K562 (cell line): Measurements from ENCODE around the gene PRDM15. TPM values are rescaled to one million over a fixed set of nuclear protein-coding genes. Genes with fewer than 3 reads are reported as not detected.

Experiments
- ATAC-seq: fragments of 200-7000 bp; cut with Tn5 transposase; 3 replicates; pipeline ENCODE4 v1.9.1; 2020; ENCODE audit warnings: moderate library complexity
- BruUV-seq: library from RNA; stranded (reverse); fragments of 400-500 nt; replicated peaks from 2 replicates; lab custom pipeline; 2021; lab: Mats Ljungman, UMichigan
- CTCF ChIA-PET: fragments of 300-600 bp; formaldehyde crosslinking; extraction: SDS; loops from one replicate; lab custom pipeline; 2021; ENCODE audit warnings: low intra/inter-chr PET ratio; lab: Yijun Ruan, JAX
- POLR2A ChIA-PET: fragments of 300-600, 350-650 bp; sonication (Branson Sonifier 250); formaldehyde crosslinking; extraction: SDS; loops from one replicate; lab custom pipeline; 2021; ENCODE audit warnings: antibody characterized with exemption, inconsistent platforms; lab: Yijun Ruan, JAX
- DNase-seq, 4 experiments: peaks; one replicate each; pipeline versions ENCODE4 v3.0.0 to v3.0.0-alpha.2; 2011 to 2018; ENCODE audit warnings: low spot score in 3 of 4, mixed read lengths in 3 of 4; ENCODE audit errors: extremely low read depth in 1 of 4
- FAIRE-seq: peaks from 2 replicates; lab custom pipeline; 2011; peaks lifted over from hg19 to GRCh38; lab: Jason Lieb, UNC
- H2AFZ ChIP-seq: 2 replicates; pipeline ENCODE4 v1.6.0; 2011; ENCODE audit warnings: low read depth, low read length, control low read depth, inconsistent platforms
- H3K27ac ChIP-seq: fragments of 200-600 bp; 3 replicates; pipeline ENCODE4 v1.8.0; 2011; ENCODE audit warnings: low read depth, mild to moderate bottlenecking, control low read depth, inconsistent platforms, low read length, moderate library complexity, mixed read lengths; ENCODE audit errors: extremely low read depth
- H3K27me3 ChIP-seq, 2 experiments: fragments of 300-600 bp in 1 of 2; 2 replicates in 1 of 2; 3 replicates in 1 of 2; pipeline versions ENCODE4 v1.6.0 to v1.8.0; 2011; ENCODE audit warnings: inconsistent platforms in 2 of 2, low read length in 2 of 2, mild to moderate bottlenecking in 1 of 2, mixed read lengths in 1 of 2, moderate library complexity in 1 of 2; ENCODE audit not compliant: control insufficient read depth in 2 of 2, insufficient read depth in 2 of 2
- H3K36me3 ChIP-seq: fragments of 300-600 bp; 3 replicates; pipeline ENCODE4 v1.8.0; 2011; ENCODE audit warnings: mild to moderate bottlenecking, low read length, inconsistent platforms; ENCODE audit not compliant: control insufficient read depth, insufficient read depth
- H3K4me1 ChIP-seq, 2 experiments: fragments of 200-600 bp in 1 of 2; replicated peaks in 1 of 2; 2 replicates in 1 of 2; 3 replicates in 1 of 2; pipeline versions ENCODE4 v1.5.1 to v1.8.0; 2011; ENCODE audit warnings: inconsistent platforms in 2 of 2, low read length in 2 of 2, mild to moderate bottlenecking in 1 of 2, mixed read lengths in 1 of 2, moderate library complexity in 1 of 2; ENCODE audit not compliant: control insufficient read depth in 2 of 2, insufficient read depth in 2 of 2
- H3K4me2 ChIP-seq: 2 replicates; pipeline ENCODE4 v1.6.1; 2011; ENCODE audit warnings: low read length, control low read depth, inconsistent platforms, mixed read lengths; ENCODE audit not compliant: insufficient read depth
- H3K4me3 ChIP-seq: fragments of 200-600 bp; sonication (generic), shearing (Covaris generic); 2 replicates; pipeline ENCODE4 v1.5.1; 2016; ENCODE audit warnings: control low read depth, inconsistent platforms
- H3K79me2 ChIP-seq: fragments of 200-600 bp; 3 replicates; pipeline ENCODE4 v1.8.0; 2011; ENCODE audit warnings: low read length, inconsistent platforms; ENCODE audit not compliant: control insufficient read depth, insufficient read depth
- H3K9ac ChIP-seq, 2 experiments: 2 replicates each; pipeline versions ENCODE4 v1.6.0 to v1.6.1; 2011; ENCODE audit warnings: low read depth in 2 of 2, low read length in 2 of 2, control low read depth in 1 of 2, inconsistent platforms in 1 of 2, mild to moderate bottlenecking in 1 of 2, mixed read lengths in 1 of 2; ENCODE audit not compliant: insufficient read depth in 1 of 2
- H3K9me1 ChIP-seq: one replicate; pipeline ENCODE4 v1.6.0; 2011; ENCODE audit warnings: inconsistent platforms, mild to moderate bottlenecking, low read length, moderate library complexity; ENCODE audit not compliant: control insufficient read depth, insufficient read depth
- H3K9me3 ChIP-seq: replicated peaks from 2 replicates; pipeline ENCODE4 v1.5.1; 2011; ENCODE audit warnings: low read depth, low read length, inconsistent platforms; ENCODE audit not compliant: control insufficient read depth, insufficient read depth
- H4K20me1 ChIP-seq: replicated peaks from 2 replicates; pipeline ENCODE4 v1.6.1; 2011; ENCODE audit warnings: low read length, inconsistent platforms, mixed read lengths; ENCODE audit not compliant: control insufficient read depth, insufficient read depth
- CBFB ChIP-seq: sonication (generic); formaldehyde crosslinking; IDR thresholded peaks from 2 replicates; pipeline ENCODE4 v1.4.0; 2020; ENCODE audit warnings: mild to moderate bottlenecking, missing genetic modification reagents
- FUS ChIP-seq: fragments of 200-400 bp; formaldehyde crosslinking; optimal IDR thresholded peaks from 2 replicates; pipeline ENCODE3; 2017; ENCODE audit warnings: low read depth, low read length
- GATAD2A ChIP-seq: fragments of 450-650 bp; IDR thresholded peaks from 2 replicates; pipeline ENCODE4 v1.6.1; 2017
- MIER1 ChIP-seq: fragments of 450-650 bp; IDR thresholded peaks from 2 replicates; pipeline ENCODE4 v1.6.1; 2016; ENCODE audit warnings: antibody characterized with exemption, mild to moderate bottlenecking, low read depth
- NCOA4 ChIP-seq: fragments of 450-650 bp; IDR thresholded peaks from 2 replicates; pipeline ENCODE4 v1.6.1; 2018; ENCODE audit warnings: mild to moderate bottlenecking; ENCODE audit not compliant: partially characterized antibody
- ZC3H11A ChIP-seq: IDR thresholded peaks from 2 replicates; pipeline ENCODE4 v1.6.1; 2012; ENCODE audit warnings: low read depth, low read length, improper control_type of control experiment
- ZNF695 ChIP-seq: fragments of 450-650 bp; formaldehyde crosslinking; IDR thresholded peaks from 2 replicates; pipeline ENCODE4 v1.4.0; 2020; ENCODE audit warnings: mild to moderate bottlenecking, moderate library complexity
- WGBS: fragments of 100-300 bp; shearing (Covaris generic); methylation state at CpG from one replicate; pipeline ENCODE4 v1.1.6; 2016; ENCODE audit warnings: low coverage, mixed read lengths; ENCODE audit not compliant: insufficient coverage; ENCODE audit errors: missing lambda C conversion rate; 5-methylcytosine and 5-hydroxymethylcytosine counted together
- in situ Hi-C: fragments of 300-500 bp; cut with MboI; formaldehyde crosslinking; loops from 4 replicates; pipeline ENCODE4 v1.15.0; 2018; ENCODE audit warnings: inconsistent platforms, mixed read lengths
- intact Hi-C: fragments of 100-400 bp; cut with micrococcal nuclease; formaldehyde crosslinking; loops from 2 replicates; pipeline ENCODE4 v1.14.2; 2022
- polyA plus RNA-seq, 8 experiments: library from polyadenylated mRNA; depleted of rRNA in 4 of 8; stranded (reverse) in 5 of 8; unstranded in 3 of 8; fragments of >200 nt; fragmentation: Nextera tagmentation in 2 of 8; fragmentation: Illumina TruSeq in 1 of 8; extraction: Ambion mirVana in 2 of 8; extraction: Trizol in 1 of 8; gene quantifications; 2 replicates each; pipeline versions ENCODE4 v1.2.1 to v1.2.3, GENCODE V29; 2011 to 2014; ENCODE audit warnings: inconsistent platforms in 1 of 8, missing spikeins in 1 of 8
- total RNA-seq, 7 experiments: library from RNA; depleted of rRNA in 6 of 7; stranded (reverse); fragments of >200 nt in 6 of 7; fragmentation: Illumina TruSeq in 2 of 7; extraction: Trizol in 2 of 7; gene quantifications; 2 replicates each; pipeline versions ENCODE4 v1.2.1 to v1.2.3, GENCODE V29; 2011 to 2021; ENCODE audit warnings: low replicate concordance in 1 of 7
- TF ChIP-seq, protein P1 (sequence below), 2 experiments: IDR thresholded peaks; 2 replicates each; pipeline ENCODE4 v1.6.1; 2012; ENCODE audit warnings: improper control_type of control experiment in 2 of 2, low read depth in 2 of 2, low read length in 2 of 2, borderline replicate concordance in 1 of 2

Gene PRDM15
- total and polyA plus RNA-seq, 9 of the 15 experiments (the other 6 are each of a cell fraction or from before 2014, with no cell fraction given) = 0.93 to 9.2 (median 6.2) TPM

- no peaks in the 10 kb centered on the region for H3K9me1 ChIP-seq
- H3K4me3 ChIP-seq = no peak overlapping the region
- peaks cover 41% of the 10 kb centered on the region; the same call in 2 of the 3 replicates for H3K36me3 ChIP-seq
- ChIA-PET CTCF (no interaction called here), POLR2A (no interaction called here)
- WGBS = 85% methylated on average over 24 of the region's 24 CpGs
- no peaks in the 10 kb centered on the region; the same call in 1 of the 2 replicates for H4K20me1 ChIP-seq
- no peak overlapping the region for H3K9ac ChIP-seq
- FAIRE-seq (no peak), DNase-seq (no peak), ATAC-seq (no peak)
- H3K27ac ChIP-seq = no peak overlapping the region
- intact Hi-C loops (no loop called here), in situ Hi-C loops (no loop called here)
- H3K4me2 ChIP-seq = no peak overlapping the region
- peaks cover 0 to under 1% of the 10 kb centered on the region in 2 experiments; a peak in 1 of 5 replicates for H3K27me3 ChIP-seq
- no peaks in the 10 kb centered on the region for H3K9me3 ChIP-seq
- BruUV-seq = no TSS peak
- 0 out of 5 replicates have a peak, but pooled peaks cover 0 to 2% of the 10 kb centered on the region in 2 experiments for H3K4me1 ChIP-seq
- no peak for TF ChIP-seq MIER1
- no peak for TF ChIP-seq NCOA4
- TF ChIP-seq GATAD2A = no peak
- no peak for TF ChIP-seq FUS
- TF ChIP-seq, protein P1, sequence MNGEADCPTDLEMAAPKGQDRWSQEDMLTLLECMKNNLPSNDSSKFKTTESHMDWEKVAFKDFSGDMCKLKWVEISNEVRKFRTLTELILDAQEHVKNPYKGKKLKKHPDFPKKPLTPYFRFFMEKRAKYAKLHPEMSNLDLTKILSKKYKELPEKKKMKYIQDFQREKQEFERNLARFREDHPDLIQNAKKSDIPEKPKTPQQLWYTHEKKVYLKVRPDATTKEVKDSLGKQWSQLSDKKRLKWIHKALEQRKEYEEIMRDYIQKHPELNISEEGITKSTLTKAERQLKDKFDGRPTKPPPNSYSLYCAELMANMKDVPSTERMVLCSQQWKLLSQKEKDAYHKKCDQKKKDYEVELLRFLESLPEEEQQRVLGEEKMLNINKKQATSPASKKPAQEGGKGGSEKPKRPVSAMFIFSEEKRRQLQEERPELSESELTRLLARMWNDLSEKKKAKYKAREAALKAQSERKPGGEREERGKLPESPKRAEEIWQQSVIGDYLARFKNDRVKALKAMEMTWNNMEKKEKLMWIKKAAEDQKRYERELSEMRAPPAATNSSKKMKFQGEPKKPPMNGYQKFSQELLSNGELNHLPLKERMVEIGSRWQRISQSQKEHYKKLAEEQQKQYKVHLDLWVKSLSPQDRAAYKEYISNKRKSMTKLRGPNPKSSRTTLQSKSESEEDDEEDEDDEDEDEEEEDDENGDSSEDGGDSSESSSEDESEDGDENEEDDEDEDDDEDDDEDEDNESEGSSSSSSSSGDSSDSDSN (IDR thresholded peaks at IDR 0.05; ENCODE audit: borderline replicate concordance in 1 of 2, low read depth in 2 of 2, low read length in 2 of 2) = no peak
- TF ChIP-seq ZC3H11A = no peak
- no peak for TF ChIP-seq CBFB (CRISPR knock-in tag)
- TF ChIP-seq ZNF695 (CRISPR knock-in tag) = no peak
- H3K79me2 ChIP-seq = no peaks in the 10 kb centered on the region
- no peak overlapping the region for H2AFZ ChIP-seq
Measured at GRCh38 chr21:41800425-41801320, 78.5 kb downstream of the PRDM15 start.
